Hippocampal formation (tissue), 2 donors: ENCODE data around the gene TNIK.
A peak's percentile ranks its signal among the peaks of the same experiment; 100 is the strongest.

Experiments used
- DNase-seq, 2 donors: peaks; one replicate each; lab custom pipeline; 2025; lab: John Stamatoyannopoulos, UW

Gene TNIK

DNA sequence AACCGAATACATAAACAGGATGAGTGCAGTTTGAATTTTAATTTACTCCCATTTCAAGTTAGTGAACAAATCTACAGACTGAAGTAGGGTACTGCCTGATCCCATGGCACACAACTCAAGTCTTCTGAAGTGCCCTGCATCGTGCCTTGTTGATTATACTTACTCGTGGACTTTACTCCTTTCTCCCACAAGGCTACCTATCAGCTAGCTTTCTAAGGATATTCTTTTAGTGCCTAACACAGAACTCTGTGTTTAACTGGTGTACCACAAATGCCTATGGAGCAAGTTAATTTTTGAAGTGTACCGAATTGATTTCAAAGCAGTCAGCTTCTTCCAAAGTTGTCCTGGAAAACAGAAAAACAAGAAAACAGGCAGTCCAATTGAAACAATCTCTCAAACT lies 119.8 kb downstream of the TNIK start:
- no peak for DNase-seq

DNA sequence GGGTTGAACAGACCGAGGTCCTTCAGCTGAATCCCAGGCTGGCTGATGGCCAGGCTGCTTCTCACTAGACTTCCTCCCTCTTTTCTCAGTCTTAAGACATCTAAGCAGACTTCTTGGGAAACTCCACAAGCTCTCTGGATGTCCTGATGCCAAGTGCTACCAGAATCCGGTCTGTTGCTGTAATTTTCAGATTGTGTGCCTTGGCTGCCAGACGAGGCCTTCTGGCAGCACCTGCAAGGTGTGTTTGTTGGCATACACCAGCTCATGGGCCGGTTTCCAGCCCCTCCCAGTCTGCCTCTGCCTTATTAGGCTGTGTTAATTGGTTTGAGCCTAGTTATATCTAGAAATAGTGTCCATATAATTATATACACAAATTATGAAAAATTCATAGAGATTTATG lies 120.6 kb downstream of the TNIK start:
- no peak for DNase-seq

DNA sequence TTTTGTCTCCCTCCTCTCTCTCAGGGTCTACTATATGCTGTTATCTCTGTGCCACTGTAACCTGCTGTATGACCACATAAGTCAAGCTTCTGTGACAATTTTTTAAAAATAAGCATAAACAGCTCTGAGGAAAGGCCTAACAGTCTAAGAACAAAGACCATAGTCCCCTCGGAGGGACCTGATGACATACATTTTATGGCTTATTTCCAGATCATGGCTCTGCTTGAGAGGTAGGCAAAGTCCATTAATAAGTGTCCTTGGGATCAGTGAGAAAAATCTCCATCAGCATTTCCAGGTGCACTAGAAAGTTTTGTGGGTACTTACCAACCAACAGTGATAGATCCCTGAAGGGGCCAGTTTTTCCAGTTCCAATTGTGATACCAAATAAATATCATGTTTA lies 123.8 kb downstream of the TNIK start:
- no peak for DNase-seq

DNA sequence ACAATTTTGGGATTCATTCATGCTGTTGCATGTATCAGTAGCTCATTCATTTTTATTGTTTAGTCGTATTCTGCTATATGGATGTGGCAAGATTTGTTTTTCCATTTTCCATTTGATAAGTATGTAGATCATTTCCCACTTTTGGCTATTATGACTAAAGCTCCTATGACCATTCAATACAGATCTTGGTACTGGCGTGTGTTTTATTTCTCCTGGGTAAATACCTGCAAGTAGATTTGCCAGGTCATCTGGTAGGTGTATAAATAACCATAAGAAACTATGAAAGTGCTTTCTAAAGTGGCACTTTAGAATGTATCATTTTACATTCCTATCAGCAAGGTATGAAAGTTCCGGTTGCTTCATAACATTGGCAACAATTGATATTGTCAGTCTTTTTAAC lies 124.6 kb downstream of the TNIK start:
- DNase-seq: no peak

DNA sequence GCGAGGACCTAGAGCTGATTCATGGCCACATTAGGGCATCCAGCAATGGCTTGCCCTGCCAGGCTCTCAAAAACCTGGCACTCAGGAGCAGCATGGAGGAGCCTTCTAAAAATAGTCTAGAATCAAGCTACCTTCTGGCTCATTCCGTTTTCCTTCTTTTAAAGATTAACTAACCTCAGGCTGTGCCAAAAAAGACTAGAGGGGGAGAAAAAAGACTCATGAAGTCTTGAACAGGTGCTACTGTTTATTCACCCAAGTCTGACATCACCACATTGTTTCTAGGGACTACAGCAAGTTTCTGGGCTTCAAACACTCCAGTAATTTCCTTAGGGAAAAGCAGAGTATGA lies 125.8 kb downstream of the TNIK start:
- peak in 1 of 2 donors; percentile 49 for DNase-seq

DNA sequence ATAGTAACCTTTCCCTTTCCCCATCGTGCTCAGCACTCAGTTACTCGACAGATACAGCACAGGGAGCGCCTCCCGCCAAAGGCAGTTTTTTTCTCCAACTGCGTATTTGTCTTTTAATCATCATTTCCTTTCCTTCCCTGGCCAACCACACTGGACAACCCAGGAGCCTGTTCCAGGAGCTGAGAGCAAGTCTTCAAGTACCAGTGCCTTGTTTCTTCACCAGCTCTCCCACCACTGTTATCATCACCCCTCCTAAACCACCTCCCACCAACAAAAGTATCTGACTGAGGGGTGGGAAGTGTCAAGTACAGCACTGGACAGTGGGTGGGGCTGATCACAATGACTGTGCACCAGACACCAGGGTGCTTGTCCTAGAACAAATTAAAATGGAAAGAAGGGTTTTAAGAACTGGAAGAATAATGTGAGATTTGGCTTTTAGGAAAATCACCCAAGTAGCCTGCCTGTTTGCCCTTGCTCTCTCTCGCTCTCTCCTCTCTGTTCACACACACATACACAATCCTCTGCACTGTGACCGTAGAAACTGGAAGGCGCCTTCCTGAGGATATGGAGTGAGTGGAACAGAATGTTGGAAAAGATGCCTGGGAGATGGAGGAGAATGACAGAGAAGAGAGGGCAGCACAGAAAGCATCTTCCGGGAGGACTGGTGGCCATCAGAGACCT lies 126.3 kb downstream of the TNIK start:
- DNase-seq: no peak

DNA sequence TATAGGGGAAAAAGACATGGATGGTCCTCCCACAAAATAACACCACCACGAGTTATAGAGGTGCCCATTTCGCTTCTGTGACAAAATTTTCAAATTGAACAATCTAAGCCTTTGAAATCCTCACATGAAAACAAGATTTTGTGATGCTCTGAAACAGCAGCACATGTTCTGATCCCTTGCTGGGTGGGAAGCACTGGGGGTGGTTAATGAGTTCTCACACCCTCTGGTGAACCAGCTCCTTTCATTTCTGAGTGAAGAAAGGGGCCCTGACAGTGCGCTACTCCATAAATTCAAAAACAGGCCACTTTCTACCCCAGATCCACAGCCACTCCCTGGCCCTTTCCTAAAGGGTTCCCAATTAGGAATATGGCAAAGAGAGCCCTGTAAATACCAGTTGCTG lies 129.3 kb downstream of the TNIK start:
- no peak for DNase-seq

DNA sequence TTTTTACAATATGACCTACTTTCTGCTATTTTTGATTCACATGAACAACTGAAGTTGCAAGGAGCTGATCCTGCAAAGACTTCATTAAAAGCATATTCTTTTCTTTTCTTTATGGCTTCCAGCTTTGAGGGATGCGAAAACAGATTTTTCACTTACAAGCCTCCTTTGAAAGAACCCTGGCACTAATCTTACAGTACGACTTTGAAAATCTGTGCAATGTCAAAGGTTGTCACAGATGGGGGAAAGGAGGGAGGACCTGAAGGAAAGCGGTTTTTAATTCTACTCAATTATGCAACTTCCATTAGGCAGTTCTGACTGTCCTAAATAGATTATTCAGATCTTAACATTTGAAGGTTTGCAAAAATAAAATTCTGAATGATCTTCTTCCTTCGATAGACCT lies 130.5 kb downstream of the TNIK start:
- no peak for DNase-seq

DNA sequence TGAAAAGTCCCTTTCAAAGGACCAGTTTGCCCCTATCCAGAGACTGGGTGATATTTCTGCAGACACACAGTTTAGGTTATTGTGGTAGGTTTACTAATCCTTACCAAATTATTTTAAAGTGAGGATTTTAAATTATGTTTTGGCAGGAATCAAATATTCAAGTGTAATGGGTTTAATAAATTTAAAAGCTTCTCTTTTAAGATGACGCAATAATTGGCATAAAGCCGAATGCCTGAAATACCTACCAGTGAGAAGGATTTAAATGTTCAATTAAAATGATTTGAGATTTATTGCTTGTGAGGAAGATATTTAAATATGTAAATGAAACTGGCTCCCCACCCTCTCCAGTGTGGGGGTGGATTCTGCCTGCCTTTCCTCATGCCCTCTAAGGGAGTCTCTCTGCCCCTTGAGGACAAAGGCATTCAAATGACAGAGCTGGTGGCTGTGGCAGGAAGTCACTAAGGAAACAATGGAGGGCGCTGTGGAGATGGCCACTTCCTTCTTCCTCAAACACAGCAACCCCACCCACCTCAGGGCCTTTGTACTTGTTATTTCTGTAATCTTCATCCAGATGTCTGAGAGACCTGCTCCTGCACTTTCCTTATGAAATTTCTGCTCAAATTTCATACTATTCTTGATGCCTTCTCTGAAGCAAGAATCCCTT lies 131.7 kb downstream of the TNIK start:
- peak in 1 of 2 donors; percentile 26 for DNase-seq

DNA sequence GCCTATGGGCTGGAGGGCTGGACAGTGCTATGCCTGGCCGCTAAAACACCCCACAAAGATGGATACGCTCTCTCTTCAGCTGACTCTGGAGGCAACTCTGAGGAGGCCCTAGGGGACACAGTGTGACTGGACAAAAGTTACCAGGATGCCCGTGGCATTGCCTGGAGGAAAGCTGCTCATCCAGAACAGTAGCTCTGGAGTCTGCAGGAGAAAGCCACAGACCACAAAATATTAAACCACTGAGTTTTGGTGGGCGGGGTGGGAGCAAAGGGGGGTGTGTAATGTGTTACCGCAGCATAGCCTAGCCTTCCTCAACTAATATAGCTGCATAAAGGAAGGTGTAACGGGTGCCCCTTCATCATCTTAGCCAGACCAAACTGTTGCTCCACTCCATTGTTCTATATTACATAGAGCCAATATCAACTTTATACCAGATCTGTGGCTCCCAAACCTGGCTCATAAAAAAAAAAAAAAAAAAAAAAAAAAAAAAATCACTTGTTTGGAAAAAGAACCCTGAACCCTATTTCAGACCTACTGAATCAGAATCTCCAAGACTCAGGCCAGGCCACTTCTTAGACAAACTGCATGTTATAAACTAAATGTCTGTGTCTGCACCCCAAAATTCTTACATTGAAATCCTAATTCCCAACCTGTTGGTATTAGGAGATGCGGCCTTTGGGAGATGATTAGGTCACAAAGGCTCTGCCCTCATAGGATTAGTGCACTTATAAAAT lies 132.6 kb downstream of the TNIK start:
- DNase-seq: no peak

DNA sequence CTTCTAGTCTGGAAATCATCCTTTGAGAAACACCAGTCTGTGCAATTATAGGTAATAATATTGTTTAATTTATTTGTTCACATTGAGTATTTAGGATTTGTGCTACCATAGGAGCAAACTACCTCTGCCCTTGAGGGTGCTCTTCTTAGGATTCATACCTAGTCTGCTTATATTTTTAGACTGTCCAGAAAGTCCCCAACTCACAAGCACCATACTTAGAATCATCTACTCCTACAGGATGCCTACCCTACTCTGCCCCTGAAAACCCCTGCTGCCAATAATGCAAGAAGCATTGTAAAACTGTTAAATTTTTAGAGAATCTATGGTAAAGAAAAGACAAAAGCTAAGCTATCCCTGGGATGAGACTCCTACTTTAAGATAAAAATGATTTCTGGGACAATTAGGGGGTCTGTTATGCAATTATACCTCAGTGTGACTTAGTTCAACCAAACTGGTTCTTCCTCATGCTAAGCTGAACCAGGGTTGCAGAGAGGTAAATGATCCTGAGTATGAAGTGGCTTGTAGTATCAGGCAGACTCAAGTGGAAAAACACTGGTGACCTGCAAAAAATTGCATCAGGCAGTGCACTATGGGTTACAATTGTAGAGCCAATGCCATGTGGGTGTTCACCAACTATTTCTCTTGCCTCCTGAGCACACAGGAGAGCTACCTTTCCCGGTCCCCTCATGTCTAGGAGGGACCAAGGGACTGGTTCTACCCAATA lies 133.3 kb downstream of the TNIK start:
- DNase-seq: no peak

DNA sequence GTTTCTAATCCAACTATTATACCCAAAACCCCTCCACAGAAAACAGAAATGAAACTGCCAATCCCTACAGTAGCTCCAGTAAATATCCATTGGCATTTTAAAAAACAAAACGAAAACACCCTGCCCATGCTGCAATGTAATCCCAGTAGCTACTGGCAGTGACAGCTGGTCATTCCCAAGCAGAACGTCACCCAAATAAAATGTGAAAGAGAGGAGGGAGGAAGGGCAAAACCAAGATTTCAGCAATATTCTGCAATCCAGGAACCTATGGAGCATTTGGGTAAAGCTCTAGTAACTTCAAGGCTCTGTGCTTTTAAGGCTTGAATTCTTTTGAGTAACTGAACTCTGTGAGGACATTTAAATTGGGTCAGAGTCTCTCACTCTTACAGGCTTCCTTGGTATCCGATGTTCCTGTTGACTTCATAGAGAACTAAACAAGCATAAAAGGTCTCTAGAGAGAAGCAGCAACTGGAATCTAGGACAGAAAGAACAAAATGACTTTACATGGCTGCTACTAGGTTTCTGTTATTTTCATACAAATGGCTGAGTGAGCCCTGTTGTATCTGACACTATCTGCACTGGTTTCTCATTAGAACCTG lies 136.2 kb downstream of the TNIK start:
- peak in 1 of 2 donors; percentile 30 for DNase-seq

DNA sequence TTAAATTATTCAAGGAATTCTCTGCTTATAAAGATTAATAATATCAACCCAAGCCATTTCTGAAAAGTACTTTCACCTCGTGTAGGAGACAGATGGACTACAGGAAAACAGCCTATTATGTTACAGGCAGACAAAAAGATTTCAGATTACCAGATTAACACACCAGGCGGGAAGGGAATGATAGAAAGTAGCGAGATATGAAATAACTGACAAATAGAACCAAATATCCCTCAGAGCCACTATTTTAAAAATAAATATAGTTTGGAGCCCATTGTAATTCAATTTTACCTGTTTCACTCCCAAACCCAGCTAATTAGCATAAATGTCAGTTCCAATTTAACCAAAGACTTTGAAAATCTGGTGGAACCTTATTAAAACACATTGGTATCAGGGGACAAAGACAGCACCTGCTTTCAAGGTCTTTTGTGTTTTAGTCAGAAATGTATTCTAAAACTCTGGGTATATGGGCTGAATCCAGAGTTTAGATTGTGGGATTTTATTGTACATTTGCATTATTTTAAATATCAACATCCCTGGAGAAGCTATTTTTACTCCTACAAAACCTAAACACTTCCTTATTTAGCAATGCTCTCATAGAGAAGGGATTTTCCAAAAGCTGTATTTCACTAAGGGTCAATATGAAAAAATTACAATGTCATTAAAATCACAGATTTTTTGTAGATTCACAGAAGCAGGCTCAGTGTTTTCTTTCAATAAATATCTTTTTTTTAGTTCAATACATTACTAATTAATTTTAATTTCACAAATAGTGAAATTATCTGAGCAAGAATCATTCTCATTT lies 138.4 kb downstream of the TNIK start:
- no peak for DNase-seq

DNA sequence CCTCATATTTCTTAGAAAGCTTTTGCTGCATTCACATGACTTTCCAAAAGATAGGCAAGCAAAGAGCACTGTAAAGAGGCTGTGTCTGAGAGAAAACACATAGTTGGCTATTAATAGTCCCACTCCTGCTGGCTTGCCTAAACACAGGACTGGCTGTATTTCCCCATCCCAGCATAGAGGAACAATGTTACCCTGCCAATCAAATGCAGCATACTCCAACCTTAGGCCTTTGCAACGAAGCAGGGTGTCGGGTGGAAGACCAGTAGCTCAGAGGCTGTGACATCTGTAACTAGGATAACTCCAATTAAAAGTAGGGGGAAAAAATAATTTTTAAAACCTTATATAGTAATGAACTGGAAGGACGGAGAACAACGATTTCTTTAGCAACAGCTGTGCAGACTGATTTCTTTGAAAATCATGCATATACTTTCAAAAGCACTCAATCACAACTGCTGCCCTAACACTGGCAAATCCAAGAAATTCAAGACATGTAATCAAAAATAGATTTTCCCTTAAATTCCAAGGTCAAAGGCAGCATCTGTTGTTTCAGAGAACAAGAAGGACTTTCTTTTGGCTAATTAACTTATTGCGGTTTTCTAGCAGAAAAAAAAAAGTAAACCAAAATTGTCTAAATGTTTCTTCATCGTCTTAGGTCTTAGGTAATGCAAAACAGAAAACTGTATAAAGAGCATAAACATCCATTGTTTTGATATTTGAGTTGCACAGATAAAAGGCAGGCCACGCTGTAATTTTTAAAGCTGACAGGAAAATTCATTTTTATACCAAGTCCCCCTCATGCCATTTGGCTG lies 139.3 kb downstream of the TNIK start:
- DNase-seq: peak; percentile 29 to 82

DNA sequence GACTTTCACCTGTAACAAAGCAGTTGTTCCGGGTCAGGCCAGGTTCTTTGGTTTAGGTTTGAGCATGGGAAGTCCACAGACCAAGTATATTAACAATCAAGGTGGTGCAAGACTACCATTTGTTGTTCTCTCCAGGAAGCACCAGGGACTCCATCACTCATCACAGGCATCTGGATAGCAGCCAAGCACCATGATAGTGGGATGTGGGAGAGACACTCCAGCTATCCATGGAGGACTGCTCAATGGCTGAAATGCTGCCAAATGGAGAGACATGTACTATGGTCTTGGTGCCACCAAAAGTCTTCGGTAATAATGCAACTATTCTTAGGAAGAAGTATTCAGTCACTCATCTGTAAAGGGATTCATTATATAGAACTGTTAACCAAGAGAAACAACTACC lies 143.0 kb downstream of the TNIK start:
- no peak for DNase-seq

DNA sequence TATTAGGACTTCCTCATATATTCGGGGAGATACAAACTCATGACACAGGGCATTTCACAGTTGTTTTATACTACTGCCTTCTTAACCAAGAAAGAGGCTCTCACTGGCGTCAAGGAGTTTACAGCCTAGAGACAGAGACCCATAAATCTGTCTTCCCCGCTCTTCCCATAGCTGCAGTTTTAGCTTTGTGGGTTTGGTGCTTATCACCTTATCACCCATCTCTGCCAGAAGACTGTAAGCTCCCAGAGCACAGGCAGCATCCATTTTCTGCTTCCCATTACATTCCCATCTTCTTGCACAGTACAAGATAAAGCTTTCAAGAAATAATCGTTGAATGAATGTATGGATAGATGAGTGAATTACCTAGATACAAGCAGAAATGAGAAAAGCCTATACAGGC lies 144.3 kb downstream of the TNIK start:
- no peak for DNase-seq

DNA sequence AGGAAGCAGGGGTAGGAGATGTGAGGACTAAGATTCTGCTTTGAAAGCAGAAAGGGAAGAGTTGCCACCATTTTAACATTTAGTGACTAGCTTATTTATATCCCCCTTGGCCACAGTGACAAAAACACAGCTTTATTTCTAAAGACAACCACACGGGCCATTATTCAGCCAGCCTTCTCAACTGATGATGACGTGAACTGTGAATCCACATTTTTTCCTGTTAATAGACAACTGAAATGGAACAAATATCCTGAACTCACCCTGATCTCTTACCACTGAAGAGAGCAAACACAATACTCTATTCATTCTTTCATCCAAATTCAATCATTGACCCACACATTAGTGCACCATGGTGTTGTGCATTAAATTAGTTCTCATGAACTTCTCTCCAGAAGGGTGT lies 145.1 kb downstream of the TNIK start:
- no peak for DNase-seq

DNA sequence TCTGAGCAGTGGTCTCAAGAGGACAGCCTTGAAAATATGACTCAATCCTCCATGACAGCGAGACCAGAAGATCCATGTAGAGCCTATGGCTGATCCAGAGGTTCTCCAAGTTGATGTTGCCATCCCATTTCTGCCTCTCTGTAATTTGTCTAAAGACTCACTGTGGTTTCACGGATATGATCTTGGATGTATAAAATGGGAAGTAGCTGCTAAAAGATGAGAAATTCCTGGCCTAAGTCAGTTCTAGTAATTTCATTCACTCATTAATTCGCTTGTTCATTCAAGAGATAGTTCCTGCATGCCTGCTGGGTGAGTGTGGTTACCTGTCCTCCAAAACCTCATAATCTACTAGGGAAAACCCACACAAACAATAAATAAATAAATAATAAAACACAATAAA lies 145.9 kb downstream of the TNIK start:
- no peak for DNase-seq

DNA sequence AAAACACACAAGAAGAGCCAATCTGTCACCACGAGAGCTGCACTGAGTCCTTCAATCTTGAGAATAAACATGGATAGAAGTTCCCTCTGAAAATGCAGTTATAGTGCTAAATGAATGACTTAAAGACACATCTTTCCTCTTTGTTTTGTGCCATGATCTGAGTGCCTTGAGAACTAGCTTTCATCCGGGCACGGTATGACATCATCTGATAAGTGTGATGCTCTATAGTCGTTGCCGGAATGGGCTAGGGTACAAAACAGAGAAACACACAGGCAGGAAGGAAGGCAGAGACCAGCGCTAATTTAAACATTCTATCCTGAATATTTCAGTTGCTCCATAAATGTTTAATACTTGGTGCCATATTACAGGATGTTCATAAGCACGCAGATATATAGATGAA lies 146.5 kb downstream of the TNIK start:
- DNase-seq: no peak

DNA sequence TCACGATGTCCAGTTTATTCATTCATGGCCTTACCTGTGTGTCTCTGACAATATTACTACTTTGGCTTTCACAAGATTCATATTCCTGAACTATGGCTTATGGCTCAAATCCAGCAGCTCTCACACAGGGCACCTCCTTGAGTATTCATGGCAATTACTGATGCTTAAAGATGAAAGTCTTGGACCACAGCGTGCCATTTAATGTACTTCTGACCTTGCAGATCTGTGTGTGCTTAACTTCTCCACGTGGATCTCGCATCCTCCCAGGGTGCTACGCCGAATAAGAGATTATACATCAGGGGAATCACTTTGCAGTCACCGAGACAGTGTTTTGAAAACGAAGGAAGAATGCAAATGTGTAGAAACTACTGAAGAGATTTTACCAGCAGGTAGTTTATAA lies 147.5 kb downstream of the TNIK start:
- DNase-seq: no peak

DNA sequence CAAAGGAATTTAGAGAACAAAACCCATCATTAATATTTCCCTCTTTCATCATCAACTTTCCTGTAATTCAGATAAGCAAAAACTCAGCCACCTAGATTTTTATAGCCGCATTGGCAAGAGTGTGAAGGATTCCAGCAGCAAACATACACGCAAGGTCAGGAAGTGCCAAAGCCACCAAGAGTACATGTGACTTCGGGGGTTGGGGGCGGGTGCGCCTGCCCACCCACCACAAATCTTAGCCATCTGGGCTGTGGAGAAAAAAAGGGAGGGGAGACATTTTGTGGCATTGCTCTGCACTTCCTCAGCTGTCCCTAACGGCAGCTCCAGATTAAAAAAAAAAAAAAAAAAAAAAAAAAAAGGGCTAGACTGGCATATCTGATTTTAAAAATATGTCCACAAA lies 148.4 kb downstream of the TNIK start:
- DNase-seq: no peak
